ENCODE measurements around the gene NFIA. TPM values are rescaled to one million over a fixed set of nuclear protein-coding genes. Genes with fewer than 3 reads are reported as not detected.

NFIA gene
- total RNA-seq, 1 experiment from 2014 or later, result 65.4 TPM

DNA sequence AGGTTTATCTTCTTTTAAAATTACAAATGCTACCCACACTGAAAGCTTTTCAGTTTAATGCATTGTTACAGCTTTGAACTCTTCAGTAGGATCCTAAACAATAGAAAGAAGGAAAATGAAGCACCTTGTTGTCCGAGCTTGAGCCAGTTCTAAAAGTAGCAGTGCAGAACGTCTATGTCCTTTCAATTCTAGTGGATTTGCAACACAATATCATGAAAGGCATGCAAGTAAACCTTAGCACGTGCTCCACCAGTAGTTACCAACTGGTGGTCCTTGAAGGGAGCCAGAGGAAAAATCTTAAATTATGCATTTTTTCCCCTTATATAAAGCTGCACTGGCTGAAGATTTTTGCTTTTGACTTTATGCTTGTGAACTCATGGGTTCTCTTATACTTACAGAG, 208.2 kb downstream of the NFIA start:
- BruUV-seq (replicated peaks), result no TSS peak
- intact Hi-C loops (cut with micrococcal nuclease; ENCODE audit: unreplicated experiment), result no loop called here
- Histone ChIP-seq H3K36me3 (ENCODE audit: insufficient read depth, low read length, poor library complexity, severe bottlenecking) (no peaks in the 10 kb centered on the region), H3K9me3 (ENCODE audit: low read depth, low read length, poor library complexity, severe bottlenecking) (no peaks in the 10 kb centered on the region), H3K27me3 (replicated peaks; ENCODE audit: insufficient read depth, low read depth, low read length, poor library complexity) (no peaks in the 10 kb centered on the region), H3K27ac (ENCODE audit: low read depth, low read length, poor library complexity, severe bottlenecking) (no peak overlapping the region), H3K4me3 (ENCODE audit: low read depth, low read length, poor library complexity, severe bottlenecking) (no peak overlapping the region), H3K4me1 (ENCODE audit: insufficient read depth, low read length, poor library complexity, severe bottlenecking) (peaks cover 2% of the 10 kb centered on the region)
- CTCF ChIA-PET, result no interaction called here
- POLR2A ChIA-PET (ENCODE audit: low non-redundant PET), result no interaction called here
- DNase-seq (ENCODE audit: low spot score), result no peak
- TF ChIP-seq CTCF (conservative IDR thresholded peaks at IDR 0.05; ENCODE audit: low read depth, low read length) (no peak), EZH2 (IDR thresholded peaks at IDR 0.05; ENCODE audit: borderline replicate concordance, low read depth, low read length, poor library complexity, severe bottlenecking) (no peak)

- H3K4me1 ChIP-seq (ENCODE audit: insufficient read depth, low read length, poor library complexity, severe bottlenecking), result no peaks in the 10 kb centered on the region
- H3K27me3 ChIP-seq (replicated peaks; ENCODE audit: insufficient read depth, low read depth, low read length, poor library complexity), result no peaks in the 10 kb centered on the region
- no peak for TF ChIP-seq CTCF (conservative IDR thresholded peaks at IDR 0.05; ENCODE audit: low read depth, low read length)
- TF ChIP-seq EZH2 (IDR thresholded peaks at IDR 0.05; ENCODE audit: borderline replicate concordance, low read depth, low read length, poor library complexity, severe bottlenecking), result no peak
- no peak overlapping the region for H3K27ac ChIP-seq (ENCODE audit: low read depth, low read length, poor library complexity, severe bottlenecking)
- POLR2A ChIA-PET (ENCODE audit: low non-redundant PET), result no interaction called here
- no peaks in the 10 kb centered on the region for H3K9me3 ChIP-seq (ENCODE audit: low read depth, low read length, poor library complexity, severe bottlenecking)
- no peaks in the 10 kb centered on the region for H3K36me3 ChIP-seq (ENCODE audit: insufficient read depth, low read length, poor library complexity, severe bottlenecking)
- CTCF ChIA-PET, result no interaction called here
- intact Hi-C loops (cut with micrococcal nuclease; ENCODE audit: unreplicated experiment), result no loop called here
- DNase-seq (ENCODE audit: low spot score), result no peak
- BruUV-seq (replicated peaks), result no TSS peak
- no peak overlapping the region for H3K4me3 ChIP-seq (ENCODE audit: low read depth, low read length, poor library complexity, severe bottlenecking)
These were observed 210.8 kb downstream of the NFIA start for GRCh38 chr1:61293197-61293596.

- POLR2A ChIA-PET (ENCODE audit: low non-redundant PET), result no interaction called here
- Histone ChIP-seq H3K4me3 (ENCODE audit: low read depth, low read length, poor library complexity, severe bottlenecking) (no peak overlapping the region), H3K27me3 (replicated peaks; ENCODE audit: insufficient read depth, low read depth, low read length, poor library complexity) (no peaks in the 10 kb centered on the region), H3K27ac (ENCODE audit: low read depth, low read length, poor library complexity, severe bottlenecking) (no peak overlapping the region), H3K36me3 (ENCODE audit: insufficient read depth, low read length, poor library complexity, severe bottlenecking) (no peaks in the 10 kb centered on the region), H3K4me1 (ENCODE audit: insufficient read depth, low read length, poor library complexity, severe bottlenecking) (no peaks in the 10 kb centered on the region), H3K9me3 (ENCODE audit: low read depth, low read length, poor library complexity, severe bottlenecking) (no peaks in the 10 kb centered on the region)
- CTCF ChIA-PET, result no interaction called here
- intact Hi-C loops (cut with micrococcal nuclease; ENCODE audit: unreplicated experiment), result no loop called here
- no peak for TF ChIP-seq EZH2 (IDR thresholded peaks at IDR 0.05; ENCODE audit: borderline replicate concordance, low read depth, low read length, poor library complexity, severe bottlenecking)
- no peak for TF ChIP-seq CTCF (conservative IDR thresholded peaks at IDR 0.05; ENCODE audit: low read depth, low read length)
- no TSS peak for BruUV-seq (replicated peaks)
- DNase-seq (ENCODE audit: low spot score), result no peak
These were observed 211.7 kb downstream of the NFIA start for GRCh38 chr1:61293986-61294504.
